ENCODE data around the gene DENND10. TPM values are rescaled to one million over a fixed set of nuclear protein-coding genes. Genes with fewer than 3 reads are reported as not detected.
"Not testable (repeated sequence)": the region's sequence is repeated elsewhere in the genome, so short reads cannot be mapped to it uniquely, and the experiment has no call there.

DENND10 gene
- polyA plus RNA-seq, 1 experiment, result 86.8 TPM

DNA sequence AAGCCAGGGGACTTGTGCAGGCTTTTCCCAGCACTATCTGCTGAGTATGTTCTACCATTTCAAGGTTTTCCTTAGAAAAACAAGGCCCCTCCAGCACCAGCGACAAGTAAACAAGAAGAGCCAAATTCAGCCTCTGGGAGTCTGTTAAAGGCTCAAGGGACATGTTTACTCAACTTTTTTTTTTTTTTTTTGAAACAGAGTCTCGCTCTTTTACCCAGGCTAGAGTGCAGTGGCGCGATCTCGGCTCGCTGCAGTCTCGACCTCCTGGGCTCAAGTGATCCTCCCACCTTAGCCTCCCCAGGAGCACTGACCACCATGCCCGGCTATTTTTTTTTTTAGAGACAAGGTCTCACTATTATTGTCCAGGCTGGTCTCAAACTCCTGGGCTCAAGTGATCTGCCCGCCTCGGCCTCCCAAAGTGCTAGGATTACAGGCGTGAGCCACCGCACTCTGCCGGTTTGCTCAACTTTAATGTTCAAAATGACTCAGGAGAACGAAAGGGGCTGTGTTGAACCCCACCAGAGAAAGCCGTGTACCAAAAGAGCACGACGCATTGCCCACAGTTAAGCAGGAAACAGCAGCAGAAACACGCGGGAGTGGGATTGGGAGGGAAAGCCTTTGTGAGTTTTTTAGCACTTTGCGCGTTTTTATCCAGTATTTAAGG lies 73.9 kb downstream of the DENND10 start:
- POLR2A ChIA-PET, result no interaction called here
- H3K4me3 ChIP-seq (ENCODE audit: low read depth, low read length), result peak overlapping the region; percentile 77
- CTCF ChIA-PET, result no interaction called here
- no peaks in the 10 kb centered on the region for H3K27me3 ChIP-seq (ENCODE audit: control insufficient read depth, insufficient read depth, low read length)
- DNase-seq (ENCODE audit: low read depth), result no peak
- no peaks in the 10 kb centered on the region for H3K36me3 ChIP-seq (ENCODE audit: control insufficient read depth, insufficient read depth, low read length)
- TF ChIP-seq, protein P1, sequence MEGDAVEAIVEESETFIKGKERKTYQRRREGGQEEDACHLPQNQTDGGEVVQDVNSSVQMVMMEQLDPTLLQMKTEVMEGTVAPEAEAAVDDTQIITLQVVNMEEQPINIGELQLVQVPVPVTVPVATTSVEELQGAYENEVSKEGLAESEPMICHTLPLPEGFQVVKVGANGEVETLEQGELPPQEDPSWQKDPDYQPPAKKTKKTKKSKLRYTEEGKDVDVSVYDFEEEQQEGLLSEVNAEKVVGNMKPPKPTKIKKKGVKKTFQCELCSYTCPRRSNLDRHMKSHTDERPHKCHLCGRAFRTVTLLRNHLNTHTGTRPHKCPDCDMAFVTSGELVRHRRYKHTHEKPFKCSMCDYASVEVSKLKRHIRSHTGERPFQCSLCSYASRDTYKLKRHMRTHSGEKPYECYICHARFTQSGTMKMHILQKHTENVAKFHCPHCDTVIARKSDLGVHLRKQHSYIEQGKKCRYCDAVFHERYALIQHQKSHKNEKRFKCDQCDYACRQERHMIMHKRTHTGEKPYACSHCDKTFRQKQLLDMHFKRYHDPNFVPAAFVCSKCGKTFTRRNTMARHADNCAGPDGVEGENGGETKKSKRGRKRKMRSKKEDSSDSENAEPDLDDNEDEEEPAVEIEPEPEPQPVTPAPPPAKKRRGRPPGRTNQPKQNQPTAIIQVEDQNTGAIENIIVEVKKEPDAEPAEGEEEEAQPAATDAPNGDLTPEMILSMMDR (IDR thresholded peaks at IDR 0.05; ENCODE audit: insufficient read depth, low read depth, low read length), result no peak

DNA sequence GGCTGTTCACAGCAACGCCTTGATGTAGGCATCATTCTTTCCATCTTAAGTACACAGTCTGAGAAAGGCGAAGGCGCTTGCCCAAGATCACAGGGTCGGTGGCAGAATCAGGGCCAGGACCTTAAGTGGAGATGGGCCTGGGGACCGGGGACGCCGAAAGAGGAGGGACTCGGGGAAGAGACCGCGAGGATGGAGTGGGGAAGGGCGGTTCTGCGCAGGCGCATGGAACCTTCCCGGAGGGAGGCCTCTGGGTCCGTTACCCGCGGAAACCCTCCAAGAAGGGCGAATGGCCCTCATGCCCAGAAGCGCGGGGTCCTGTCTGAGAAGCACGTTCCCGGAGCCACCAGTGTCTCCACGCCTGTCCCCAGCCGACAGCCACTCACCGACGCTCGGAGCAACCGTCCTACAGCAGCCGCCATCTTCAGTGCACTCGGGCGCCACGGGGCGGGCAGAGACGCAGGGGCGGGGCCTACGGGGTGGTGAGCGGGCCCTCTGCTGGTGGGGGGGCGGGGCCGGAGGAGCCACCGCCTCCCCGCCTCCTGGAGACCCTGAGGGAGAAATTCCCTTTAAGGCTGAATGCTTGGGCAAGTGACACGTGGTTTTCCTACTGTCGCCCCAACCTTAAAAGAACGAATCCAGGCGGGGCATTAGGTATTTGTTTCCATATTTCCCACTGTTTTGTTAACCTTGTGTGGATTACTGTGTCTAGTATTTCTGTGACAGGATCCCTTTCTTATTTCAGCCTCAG lies 74.6 kb downstream of the DENND10 start, which contains the start of gene PRDX3:
Gene PRDX3 (minus strand): TSS at position 441 of the 748 bp plus-strand sequence. CDS start 22 bp downstream, at position 419.
- Histone ChIP-seq H3K27me3 (ENCODE audit: control insufficient read depth, insufficient read depth, low read length) (no peaks in the 10 kb centered on the region), H3K36me3 (ENCODE audit: control insufficient read depth, insufficient read depth, low read length) (no peaks in the 10 kb centered on the region), H3K4me3 (ENCODE audit: low read depth, low read length) (peak within 1 kb of the TSS; percentile 77)
- peak; percentile 46 for DNase-seq (ENCODE audit: low read depth)
- ChIA-PET POLR2A (no interaction called here), CTCF (interaction anchor here (0.7 kb wide), 1 partner anchor 12 kb away, joined by 3 read pairs; no protein-coding TSS in a partner anchor)
- TF ChIP-seq, protein P1 (IDR thresholded peaks at IDR 0.05; ENCODE audit: insufficient read depth, low read depth, low read length), result peak; percentile 29; the same call in 1 of the 2 replicates

DNA sequence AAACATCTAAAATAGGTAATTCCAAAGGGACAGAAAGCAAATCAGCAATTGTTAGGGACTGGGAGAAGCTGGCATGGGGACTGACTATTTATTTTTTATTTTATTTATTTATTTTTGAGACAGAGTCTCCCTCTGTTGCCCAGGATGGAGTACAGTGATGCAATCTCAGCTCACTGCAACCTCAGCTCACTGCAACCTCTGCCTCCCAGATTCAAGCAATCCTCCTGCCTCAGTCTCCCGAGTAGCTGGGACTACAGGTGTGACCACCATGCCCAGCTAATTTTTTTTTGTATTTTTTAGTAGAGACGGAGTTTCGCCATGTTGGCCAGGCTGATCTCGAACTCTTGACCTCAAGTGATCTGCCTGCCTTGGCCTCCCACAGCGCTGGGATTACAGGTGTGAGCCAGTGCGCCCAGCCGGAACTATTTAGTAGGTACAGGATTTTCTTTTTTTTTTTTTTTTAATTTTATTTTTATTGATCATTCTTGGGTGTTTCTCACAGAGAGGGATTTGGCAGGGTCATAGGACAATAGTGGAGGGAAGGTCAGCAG lies 77.0 kb downstream of the DENND10 start:
- POLR2A ChIA-PET; H3K4me3 ChIP-seq (ENCODE audit: low read depth, low read length); H3K36me3 ChIP-seq (ENCODE audit: control insufficient read depth, insufficient read depth, low read length); H3K27me3 ChIP-seq (ENCODE audit: control insufficient read depth, insufficient read depth, low read length); DNase-seq (ENCODE audit: low read depth): not testable (repeated sequence)
- CTCF ChIA-PET, result interaction anchor here (1.7 to 2.2 kb wide), 2 partner anchors 9 to 18 kb away, joined by 6 to 7 read pairs; no protein-coding TSS in a partner anchor

DNA sequence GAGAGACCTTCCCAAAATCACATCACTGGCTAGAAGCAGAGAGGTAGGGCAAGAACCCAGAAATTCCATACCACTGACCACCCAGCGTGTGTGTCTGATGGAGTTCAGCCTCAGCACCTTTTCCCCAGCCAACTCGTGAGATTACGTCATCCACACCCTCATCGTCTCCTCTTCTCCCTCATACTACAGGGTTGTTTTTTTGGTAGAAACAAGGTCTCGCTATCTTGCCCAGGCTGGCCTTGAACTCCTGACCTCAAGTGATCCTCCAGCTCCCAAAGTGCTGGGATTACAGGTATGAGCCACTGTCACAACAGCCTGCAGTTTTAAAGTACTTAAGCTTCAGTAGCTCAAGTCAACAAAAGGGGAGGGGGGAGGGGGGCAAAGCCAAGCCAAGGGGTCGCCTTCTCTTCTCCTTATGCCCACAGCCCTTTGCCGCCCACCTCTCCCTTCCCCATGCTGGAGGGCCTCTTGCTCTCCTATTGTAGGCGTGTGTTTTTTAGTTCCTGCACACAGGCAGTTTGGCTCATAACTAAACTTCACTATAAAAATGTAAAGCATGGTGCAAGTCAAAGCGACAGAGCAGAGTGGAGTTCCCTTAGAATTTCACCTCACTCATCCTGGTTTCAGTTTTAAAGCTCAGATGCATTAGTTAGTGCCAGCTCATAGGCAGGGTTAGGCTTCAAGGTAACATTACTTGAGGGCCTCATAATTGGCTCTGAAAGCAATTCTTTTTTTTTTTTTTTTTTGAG lies 79.9 kb downstream of the DENND10 start:
- ChIA-PET CTCF (interaction anchor here (0.6 kb wide), 1 partner anchor 260 kb away, joined by 6 read pairs; no protein-coding TSS in a partner anchor), POLR2A (no interaction called here)
- no peak for DNase-seq (ENCODE audit: low read depth)
- no peak overlapping the region for H3K4me3 ChIP-seq (ENCODE audit: low read depth, low read length)
- TF ChIP-seq, protein P1 (IDR thresholded peaks at IDR 0.05; ENCODE audit: insufficient read depth, low read depth, low read length), result no peak
- no peaks in the 10 kb centered on the region for H3K27me3 ChIP-seq (ENCODE audit: control insufficient read depth, insufficient read depth, low read length)
- no peaks in the 10 kb centered on the region for H3K36me3 ChIP-seq (ENCODE audit: control insufficient read depth, insufficient read depth, low read length)

Small RNAs within 50 kb of the gene (small RNA-seq; reads per million reads assigned to genes)
- not detected for gene AL355598.1 (ENCODE audit: insufficient read length, low read depth, low replicate concordance)
- not detected for gene RF00413 (ENCODE audit: insufficient read length, low read depth, low replicate concordance)
- gene SNORA19 (ENCODE audit: insufficient read length, low read depth, low replicate concordance), result 3.4 reads per million, percentile 44 among the genes with 10 or more reads in this experiment

Other genes starting within 250 kb of the DENND10 start
- gene NANOS1, start 74.4 kb upstream of the DENND10 start, polyA plus RNA-seq (2011; rRNA removed), result 0.29 and 0.39 TPM in 2 replicates
- gene EIF3A, start 23.3 kb upstream of the DENND10 start, polyA plus RNA-seq (2011; rRNA removed), result 17.5 and 36.1 TPM in 2 replicates
- 9.6 and 15.8 TPM in 2 replicates for gene SFXN4, start 61.6 kb downstream of the DENND10 start, polyA plus RNA-seq (2011; rRNA removed)
- 280 and 336 TPM in 2 replicates for gene PRDX3, start 74.7 kb downstream of the DENND10 start, polyA plus RNA-seq (2011; rRNA removed)
- 14.7 and 20.8 TPM in 2 replicates for gene GRK5, start 103.5 kb downstream of the DENND10 start, polyA plus RNA-seq (2011; rRNA removed)